AG04449 (cell line): ENCODE data around the gene LGR6.
"Not testable (repeated sequence)": the region's sequence is repeated elsewhere in the genome, so short reads cannot be mapped to it uniquely, and the experiment has no call there.

Experiments used
- CTCF ChIA-PET: fragments of 350-600 bp; formaldehyde crosslinking; extraction: SDS; loops from one replicate; lab custom pipeline; 2021; ENCODE audit warnings: antibody characterized with exemption; lab: Yijun Ruan, JAX
- POLR2A ChIA-PET: fragments of 400-600, 350-600 bp; formaldehyde crosslinking; extraction: SDS; loops from one replicate; lab custom pipeline; 2020; ENCODE audit warnings: antibody characterized with exemption, inconsistent platforms; lab: Yijun Ruan, JAX
- DNase-seq: peaks from one replicate; pipeline ENCODE4 v3.0.0-alpha.2; 2010; ENCODE audit warnings: low read depth, low spot score
- H3K4me3 ChIP-seq: 2 replicates; pipeline ENCODE4 v1.5.1; 2011; ENCODE audit warnings: low read depth, mild to moderate bottlenecking, control low read depth, low read length
- CTCF ChIP-seq: IDR thresholded peaks from one replicate; pipeline ENCODE4 v1.5.1; 2011; ENCODE audit warnings: mild to moderate bottlenecking, moderate library complexity, low read length, control low read depth, inconsistent platforms; ENCODE audit not compliant: insufficient read depth; ENCODE audit errors: missing control alignments

LGR6 gene

GRCh38 chr1:202171292-202172014 lies 22.1 kb upstream of the LGR6 start:
- DNase-seq: no peak
- no peak for TF ChIP-seq CTCF
- no peak overlapping the region for H3K4me3 ChIP-seq
- ChIA-PET POLR2A (no interaction called here), CTCF (interaction anchor here (1.0 to 1.1 kb wide), 2 partner anchors 15 to 17 kb away, joined by 3 read pairs; no protein-coding TSS in a partner anchor)

- no peak for TF ChIP-seq CTCF
- CTCF ChIA-PET: interaction anchor here (1.0 kb wide), 1 partner anchor 18 kb away, joined by 3 read pairs; no protein-coding TSS in a partner anchor
- H3K4me3 ChIP-seq: no peak overlapping the region
- POLR2A ChIA-PET: no interaction called here
- no peak for DNase-seq
Measured at GRCh38 chr1:202172015-202172355, 21.6 kb upstream of the LGR6 start.

GRCh38 chr1:202173993-202174392 lies 19.6 kb upstream of the LGR6 start:
- CTCF ChIA-PET: interaction anchor here (1.0 to 4.9 kb wide), 7 partner anchors 11 to 174 kb away, joined by 3 to 52 read pairs (median 4); partner anchors contain the start of gene LGR6
- no peak for DNase-seq
- POLR2A ChIA-PET: no interaction called here
- H3K4me3 ChIP-seq: no peak overlapping the region
- no peak for TF ChIP-seq CTCF

- POLR2A ChIA-PET: no interaction called here
- CTCF ChIA-PET: interaction anchor here (1.2 to 4.9 kb wide), 5 partner anchors 8 to 140 kb away, joined by 3 to 52 read pairs (median 29); partner anchors contain the start of gene LGR6
Measured at GRCh38 chr1:202176949-202177927, 16.4 kb upstream of the LGR6 start.

GRCh38 chr1:202179828-202180750 lies 13.5 kb upstream of the LGR6 start:
- DNase-seq: no peak
- CTCF ChIA-PET: interaction anchor here (0.6 to 12.8 kb wide), 7 partner anchors 9 to 579 kb away, joined by 3 to 479 read pairs (median 5); partner anchors contain the start of gene LGR6
- no peak overlapping the region for H3K4me3 ChIP-seq
- POLR2A ChIA-PET: no interaction called here
- TF ChIP-seq CTCF: no peak

More at GRCh38 chr1:202176949-202177927, 16.4 kb upstream of the LGR6 start:
- TF ChIP-seq CTCF: no peak
- H3K4me3 ChIP-seq: no peak overlapping the region
- DNase-seq: no peak

GRCh38 chr1:202180751-202181139 lies 12.9 kb upstream of the LGR6 start:
- POLR2A ChIA-PET, DNase-seq, H3K4me3 ChIP-seq: not testable (repeated sequence)
- CTCF ChIA-PET: interaction anchor here (0.6 to 12.8 kb wide), 7 partner anchors 9 to 578 kb away, joined by 3 to 479 read pairs (median 7); partner anchors contain the start of gene LGR6
